Neuron (in vitro differentiated cells): ENCODE data around the gene KRT4.

Experiments used
- H2AFZ ChIP-seq: one replicate; pipeline ENCODE4 v1.6.1; 2013; ENCODE audit warnings: low read depth, mild to moderate bottlenecking, inconsistent platforms, low read length, moderate library complexity
- H3K27me3 ChIP-seq: one replicate; pipeline ENCODE4 v1.6.1; 2013; ENCODE audit warnings: low read length; ENCODE audit not compliant: insufficient read depth
- H3K36me3 ChIP-seq: one replicate; pipeline ENCODE4 v1.6.1; 2013; ENCODE audit warnings: low read length; ENCODE audit not compliant: insufficient read depth
- H3K4me1 ChIP-seq: one replicate; pipeline ENCODE4 v1.6.1; 2013; ENCODE audit warnings: low read length; ENCODE audit not compliant: insufficient read depth
- H3K4me3 ChIP-seq: 2 replicates; pipeline ENCODE4 v1.5.1; 2013; ENCODE audit warnings: mild to moderate bottlenecking, low read length, moderate library complexity
- H3K9me3 ChIP-seq: one replicate; pipeline ENCODE4 v1.6.1; 2013; ENCODE audit warnings: low read length

KRT4 gene

GRCh38 chr12:52815161-52815560 lies 1.2 kb upstream of the KRT4 start:
- H3K4me3 ChIP-seq = no peak overlapping the region

GRCh38 chr12:52814710-52815155 lies 817 bp upstream of the KRT4 start:
- Histone ChIP-seq H3K36me3 (no peaks in the 10 kb centered on the region), H3K4me3 (no peak overlapping the region), H2AFZ (no peak overlapping the region), H3K27me3 (peaks cover 4% of the 10 kb centered on the region), H3K4me1 (no peaks in the 10 kb centered on the region), H3K9me3 (no peaks in the 10 kb centered on the region)

More at GRCh38 chr12:52815161-52815560, 1.2 kb upstream of the KRT4 start:
- Histone ChIP-seq H3K36me3 (no peaks in the 10 kb centered on the region), H3K4me1 (no peaks in the 10 kb centered on the region), H3K27me3 (peaks cover 4% of the 10 kb centered on the region), H2AFZ (no peak overlapping the region), H3K9me3 (no peaks in the 10 kb centered on the region)

- Histone ChIP-seq H3K36me3 (no peaks in the 10 kb centered on the region), H3K9me3 (no peaks in the 10 kb centered on the region), H3K4me1 (no peaks in the 10 kb centered on the region), H3K27me3 (peaks cover 4% of the 10 kb centered on the region), H3K4me3 (no peak overlapping the region), H2AFZ (no peak overlapping the region)
Observed at GRCh38 chr12:52813203-52813819, 605 bp downstream of the KRT4 start.

- H3K4me3 ChIP-seq = no peak overlapping the region
- H2AFZ ChIP-seq = no peak overlapping the region
- peaks cover 4% of the 10 kb centered on the region for H3K27me3 ChIP-seq
- H3K36me3 ChIP-seq = no peaks in the 10 kb centered on the region
- H3K9me3 ChIP-seq = no peaks in the 10 kb centered on the region
- H3K4me1 ChIP-seq = no peaks in the 10 kb centered on the region
Observed at GRCh38 chr12:52812749-52813148, 1.2 kb downstream of the KRT4 start.

GRCh38 chr12:52812073-52812400 lies 1.9 kb downstream of the KRT4 start:
- no peak overlapping the region for H2AFZ ChIP-seq
- H3K4me3 ChIP-seq = no peak overlapping the region
- no peaks in the 10 kb centered on the region for H3K36me3 ChIP-seq
- H3K9me3 ChIP-seq = no peaks in the 10 kb centered on the region
- no peaks in the 10 kb centered on the region for H3K4me1 ChIP-seq
- H3K27me3 ChIP-seq = peaks cover 4% of the 10 kb centered on the region

GRCh38 chr12:52811191-52812072 lies 2.5 kb downstream of the KRT4 start:
- Histone ChIP-seq H3K4me3 (no peak overlapping the region), H3K27me3 (peaks cover 4% of the 10 kb centered on the region), H3K36me3 (no peaks in the 10 kb centered on the region), H3K9me3 (no peaks in the 10 kb centered on the region), H3K4me1 (no peaks in the 10 kb centered on the region), H2AFZ (no peak overlapping the region)

GRCh38 chr12:52810554-52810953 lies 3.4 kb downstream of the KRT4 start:
- Histone ChIP-seq H3K9me3 (no peaks in the 10 kb centered on the region), H3K27me3 (peaks cover 4% of the 10 kb centered on the region), H2AFZ (no peak overlapping the region), H3K4me1 (no peaks in the 10 kb centered on the region), H3K4me3 (no peak overlapping the region), H3K36me3 (no peaks in the 10 kb centered on the region)

GRCh38 chr12:52809166-52809565 lies 4.8 kb downstream of the KRT4 start:
- Histone ChIP-seq H3K4me3 (no peak overlapping the region), H2AFZ (no peak overlapping the region), H3K27me3 (no peaks in the 10 kb centered on the region), H3K36me3 (no peaks in the 10 kb centered on the region), H3K9me3 (no peaks in the 10 kb centered on the region), H3K4me1 (no peaks in the 10 kb centered on the region)

GRCh38 chr12:52808573-52809160 lies 5.2 kb downstream of the KRT4 start:
- Histone ChIP-seq H3K4me3 (no peak overlapping the region), H3K27me3 (no peaks in the 10 kb centered on the region), H3K36me3 (no peaks in the 10 kb centered on the region), H3K9me3 (no peaks in the 10 kb centered on the region), H3K4me1 (no peaks in the 10 kb centered on the region), H2AFZ (no peak overlapping the region)

GRCh38 chr12:52807544-52808470 lies 6.1 kb downstream of the KRT4 start:
- no peak overlapping the region for H2AFZ ChIP-seq
- H3K4me1 ChIP-seq = no peaks in the 10 kb centered on the region
- no peaks in the 10 kb centered on the region for H3K27me3 ChIP-seq
- no peaks in the 10 kb centered on the region for H3K36me3 ChIP-seq
- no peaks in the 10 kb centered on the region for H3K9me3 ChIP-seq
- H3K4me3 ChIP-seq = no peak overlapping the region

- no peaks in the 10 kb centered on the region for H3K4me1 ChIP-seq
- H3K27me3 ChIP-seq = no peaks in the 10 kb centered on the region
- H3K36me3 ChIP-seq = no peaks in the 10 kb centered on the region
- H3K4me3 ChIP-seq = no peak overlapping the region
- H3K9me3 ChIP-seq = no peaks in the 10 kb centered on the region
- H2AFZ ChIP-seq = no peak overlapping the region
Observed at GRCh38 chr12:52806821-52807543, 6.9 kb downstream of the KRT4 start.

- Histone ChIP-seq H3K36me3 (no peaks in the 10 kb centered on the region), H3K4me1 (no peaks in the 10 kb centered on the region), H3K4me3 (no peak overlapping the region), H2AFZ (no peak overlapping the region), H3K27me3 (no peaks in the 10 kb centered on the region), H3K9me3 (no peaks in the 10 kb centered on the region)
Observed at GRCh38 chr12:52806169-52806811, 7.6 kb downstream of the KRT4 start.
